ENCODE data around the gene CFDP1. TPM values are rescaled to one million over a fixed set of nuclear protein-coding genes. Genes with fewer than 3 reads are reported as not detected.

The CFDP1 gene
- total RNA-seq, 4 donors from 2014 or later, result 36.7 to 81.4 (median 48.2) TPM

- H3K9me3 ChIP-seq, result no peaks in the 10 kb centered on the region
- no peak overlapping the region for H3K4me3 ChIP-seq
- H3K27ac ChIP-seq, result no peak overlapping the region
- 61% methylated on average over 13 of the region's 13 CpGs for WGBS
- DNase-seq (ENCODE audit: low spot score in 2 of 2), result no peak
- peaks cover 16% of the 10 kb centered on the region for H3K4me1 ChIP-seq
- TF ChIP-seq POLR2AphosphoS5 (IDR thresholded peaks at IDR 0.05), result no peak
- TF ChIP-seq CTCF (IDR thresholded peaks at IDR 0.05), result no peak
- TF ChIP-seq POLR2A (IDR thresholded peaks at IDR 0.05), result no peak
- no peak for TF ChIP-seq EP300 (IDR thresholded peaks at IDR 0.05)
- no peaks in the 10 kb centered on the region for H3K27me3 ChIP-seq
- peaks cover 5% of the 10 kb centered on the region for H3K36me3 ChIP-seq
Measured at GRCh38 chr16:75319513-75320411, 113.5 kb downstream of the CFDP1 start.

GRCh38 chr16:75318737-75319136 is 114.6 kb downstream of the CFDP1 start:
- Histone ChIP-seq H3K9me3 (no peaks in the 10 kb centered on the region), H3K36me3 (peaks cover 9% of the 10 kb centered on the region), H3K4me3 (no peak overlapping the region), H3K4me1 (peaks cover 16% of the 10 kb centered on the region), H3K27ac (no peak overlapping the region), H3K27me3 (no peaks in the 10 kb centered on the region)
- no peak for TF ChIP-seq EP300 (IDR thresholded peaks at IDR 0.05)
- TF ChIP-seq CTCF (IDR thresholded peaks at IDR 0.05), result no peak
- no peak for TF ChIP-seq POLR2A (IDR thresholded peaks at IDR 0.05)
- TF ChIP-seq POLR2AphosphoS5 (IDR thresholded peaks at IDR 0.05), result no peak
- DNase-seq (ENCODE audit: low spot score in 2 of 2), result no peak
- 91% methylated on average over 3 of the region's 3 CpGs for WGBS

GRCh38 chr16:75317532-75317931 is 115.8 kb downstream of the CFDP1 start:
- TF ChIP-seq CTCF (IDR thresholded peaks at IDR 0.05), result no peak
- no peak for TF ChIP-seq EP300 (IDR thresholded peaks at IDR 0.05)
- no peak for TF ChIP-seq POLR2A (IDR thresholded peaks at IDR 0.05)
- TF ChIP-seq POLR2AphosphoS5 (IDR thresholded peaks at IDR 0.05), result no peak
- DNase-seq (ENCODE audit: low spot score in 2 of 2), result no peak
- WGBS, result 78% methylated on average over 4 of the region's 4 CpGs
- Histone ChIP-seq H3K27me3 (no peaks in the 10 kb centered on the region), H3K4me3 (no peak overlapping the region), H3K36me3 (peaks cover 17% of the 10 kb centered on the region), H3K27ac (no peak overlapping the region), H3K4me1 (peaks cover 11% of the 10 kb centered on the region), H3K9me3 (no peaks in the 10 kb centered on the region)

- Histone ChIP-seq H3K36me3 (peaks cover 17% of the 10 kb centered on the region), H3K9me3 (no peaks in the 10 kb centered on the region), H3K4me3 (no peak overlapping the region), H3K27ac (no peak overlapping the region), H3K27me3 (no peaks in the 10 kb centered on the region), H3K4me1 (peaks cover 11% of the 10 kb centered on the region)
- DNase-seq (ENCODE audit: low spot score in 2 of 2), result no peak
- TF ChIP-seq CTCF (IDR thresholded peaks at IDR 0.05), result no peak
- TF ChIP-seq POLR2A (IDR thresholded peaks at IDR 0.05), result no peak
- 76% methylated on average over 7 of the region's 7 CpGs for WGBS
Measured at GRCh38 chr16:75317101-75317522, 116.2 kb downstream of the CFDP1 start.

- TF ChIP-seq POLR2A (IDR thresholded peaks at IDR 0.05) (no peak), POLR2AphosphoS5 (IDR thresholded peaks at IDR 0.05) (no peak), CTCF (IDR thresholded peaks at IDR 0.05) (no peak), EP300 (IDR thresholded peaks at IDR 0.05) (no peak)
- WGBS, result 95% methylated on average over 6 of the region's 6 CpGs
- Histone ChIP-seq H3K27ac (no peak overlapping the region), H3K36me3 (peaks cover 17% of the 10 kb centered on the region), H3K4me1 (peaks cover 11% of the 10 kb centered on the region), H3K9me3 (no peaks in the 10 kb centered on the region), H3K27me3 (no peaks in the 10 kb centered on the region), H3K4me3 (no peak overlapping the region)
- DNase-seq (ENCODE audit: low spot score in 2 of 2), result no peak
Measured at GRCh38 chr16:75315539-75316306, 117.6 kb downstream of the CFDP1 start.

Measured in suprapubic skin (tissue), 4 donors.